ENCODE measurements around the gene C12orf60.
A peak's percentile ranks its signal among the peaks of the same experiment; 100 is the strongest.

The C12orf60 gene

GRCh38 chr12:14777271-14777670 is 26.2 kb upstream of the C12orf60 start:
- Histone ChIP-seq H3K36me3 (ENCODE audit: control insufficient read depth, insufficient read depth, low read length) (no peaks in the 10 kb centered on the region), H3K27ac (ENCODE audit: low read length) (no peak overlapping the region), H3K4me1 (ENCODE audit: control insufficient read depth, insufficient read depth, low read length) (no peaks in the 10 kb centered on the region; the same call in 1 of the 2 replicates), H3K27me3 (ENCODE audit: control insufficient read depth, insufficient read depth, low read length) (no peaks in the 10 kb centered on the region), H3K4me3 (ENCODE audit: low read length) (no peak overlapping the region), H3K9me3 (ENCODE audit: control insufficient read depth, insufficient read depth, low read length) (no peaks in the 10 kb centered on the region)
- DNase-seq (ENCODE audit: low read depth, low spot score), result no peak
- WGBS (ENCODE audit: insufficient coverage, insufficient read length), result no CpG with 5 or more reads among the region's 3 CpGs

DNA sequence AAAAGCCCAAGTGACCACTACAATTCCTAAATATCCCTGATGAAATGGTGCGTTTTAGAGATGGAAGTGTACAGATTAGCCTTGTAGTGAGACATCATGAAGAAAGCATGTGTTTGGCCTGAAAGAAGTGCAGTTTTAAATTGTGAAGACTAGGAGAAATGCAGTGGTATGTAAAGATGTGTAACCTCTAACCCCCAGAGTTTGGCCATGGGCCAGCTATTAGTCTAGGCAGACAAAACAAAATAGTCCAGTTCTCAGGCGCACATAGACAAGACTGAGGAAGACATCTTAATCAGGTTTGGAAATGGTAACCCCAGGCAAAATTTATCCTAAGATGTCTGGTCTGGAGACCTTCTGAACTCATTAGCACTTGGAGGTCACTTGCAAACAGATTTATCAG is 23.6 kb upstream of the C12orf60 start:
- H3K9me3 ChIP-seq (ENCODE audit: control insufficient read depth, insufficient read depth, low read length), result no peaks in the 10 kb centered on the region
- DNase-seq (ENCODE audit: low read depth, low spot score), result no peak
- H3K27me3 ChIP-seq (ENCODE audit: control insufficient read depth, insufficient read depth, low read length), result no peaks in the 10 kb centered on the region
- WGBS (ENCODE audit: insufficient coverage, insufficient read length), result no CpG with 5 or more reads among the region's 2 CpGs
- no peak overlapping the region for H3K4me3 ChIP-seq (ENCODE audit: low read length)
- no peak overlapping the region for H3K27ac ChIP-seq (ENCODE audit: low read length)
- H3K36me3 ChIP-seq (ENCODE audit: control insufficient read depth, insufficient read depth, low read length), result no peaks in the 10 kb centered on the region
- H3K4me1 ChIP-seq (ENCODE audit: control insufficient read depth, insufficient read depth, low read length), result no peaks in the 10 kb centered on the region

DNA sequence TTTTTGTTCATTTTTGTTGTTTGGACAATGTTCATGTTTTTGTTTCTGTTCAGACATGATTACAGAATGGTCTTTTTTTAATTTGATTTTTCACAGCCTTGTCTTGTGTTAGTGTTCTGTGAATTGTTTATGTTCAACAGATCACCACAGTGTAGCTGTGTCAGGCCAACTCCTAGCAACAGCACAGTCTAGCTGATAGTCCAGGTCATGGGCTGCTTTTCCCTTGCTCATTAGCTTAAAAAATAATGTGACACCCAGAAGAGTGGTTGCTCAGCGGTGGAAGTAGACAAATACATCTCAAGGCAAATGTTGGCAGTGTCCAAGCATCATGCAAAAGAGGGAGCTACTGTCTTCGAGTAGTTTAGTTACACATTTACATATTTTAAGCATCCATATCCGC is 22.6 kb upstream of the C12orf60 start:
- Histone ChIP-seq H3K4me1 (ENCODE audit: control insufficient read depth, insufficient read depth, low read length) (no peaks in the 10 kb centered on the region), H3K9me3 (ENCODE audit: control insufficient read depth, insufficient read depth, low read length) (no peaks in the 10 kb centered on the region), H3K36me3 (ENCODE audit: control insufficient read depth, insufficient read depth, low read length) (no peaks in the 10 kb centered on the region), H3K27me3 (ENCODE audit: control insufficient read depth, insufficient read depth, low read length) (no peaks in the 10 kb centered on the region), H3K4me3 (ENCODE audit: low read length) (no peak overlapping the region), H3K27ac (ENCODE audit: low read length) (no peak overlapping the region)
- no peak for DNase-seq (ENCODE audit: low read depth, low spot score)
- 100% methylated on average over 1 of the region's 3 CpGs for WGBS (ENCODE audit: insufficient coverage, insufficient read length)

GRCh38 chr12:14781563-14781962 is 21.9 kb upstream of the C12orf60 start:
- WGBS (ENCODE audit: insufficient coverage, insufficient read length), result no CpG with 5 or more reads among the region's 2 CpGs
- DNase-seq (ENCODE audit: low read depth, low spot score), result no peak
- no peak overlapping the region for H3K27ac ChIP-seq (ENCODE audit: low read length)

GRCh38 chr12:14782756-14783155 is 20.7 kb upstream of the C12orf60 start:
- Histone ChIP-seq H3K4me1 (ENCODE audit: control insufficient read depth, insufficient read depth, low read length) (no peaks in the 10 kb centered on the region), H3K27me3 (ENCODE audit: control insufficient read depth, insufficient read depth, low read length) (no peaks in the 10 kb centered on the region), H3K9me3 (ENCODE audit: control insufficient read depth, insufficient read depth, low read length) (no peaks in the 10 kb centered on the region), H3K27ac (ENCODE audit: low read length) (no peak overlapping the region), H3K36me3 (ENCODE audit: control insufficient read depth, insufficient read depth, low read length) (peaks cover under 1% of the 10 kb centered on the region; the same call in 1 of the 2 replicates), H3K4me3 (ENCODE audit: low read length) (no peak overlapping the region)
- no peak for DNase-seq (ENCODE audit: low read depth, low spot score)

More at GRCh38 chr12:14781563-14781962, 21.9 kb upstream of the C12orf60 start:
- no peaks in the 10 kb centered on the region for H3K9me3 ChIP-seq (ENCODE audit: control insufficient read depth, insufficient read depth, low read length)
- no peak overlapping the region for H3K4me3 ChIP-seq (ENCODE audit: low read length)
- no peaks in the 10 kb centered on the region for H3K4me1 ChIP-seq (ENCODE audit: control insufficient read depth, insufficient read depth, low read length)
- no peaks in the 10 kb centered on the region for H3K36me3 ChIP-seq (ENCODE audit: control insufficient read depth, insufficient read depth, low read length)
- no peaks in the 10 kb centered on the region for H3K27me3 ChIP-seq (ENCODE audit: control insufficient read depth, insufficient read depth, low read length)

- no peaks in the 10 kb centered on the region for H3K27me3 ChIP-seq (ENCODE audit: control insufficient read depth, insufficient read depth, low read length)
- WGBS (ENCODE audit: insufficient coverage, insufficient read length), result no CpG with 5 or more reads among the region's 2 CpGs
- peaks cover 8% of the 10 kb centered on the region; the same call in 1 of the 2 replicates for H3K36me3 ChIP-seq (ENCODE audit: control insufficient read depth, insufficient read depth, low read length)
These were observed 19.0 kb upstream of the C12orf60 start for GRCh38 chr12:14784471-14784870.

DNA sequence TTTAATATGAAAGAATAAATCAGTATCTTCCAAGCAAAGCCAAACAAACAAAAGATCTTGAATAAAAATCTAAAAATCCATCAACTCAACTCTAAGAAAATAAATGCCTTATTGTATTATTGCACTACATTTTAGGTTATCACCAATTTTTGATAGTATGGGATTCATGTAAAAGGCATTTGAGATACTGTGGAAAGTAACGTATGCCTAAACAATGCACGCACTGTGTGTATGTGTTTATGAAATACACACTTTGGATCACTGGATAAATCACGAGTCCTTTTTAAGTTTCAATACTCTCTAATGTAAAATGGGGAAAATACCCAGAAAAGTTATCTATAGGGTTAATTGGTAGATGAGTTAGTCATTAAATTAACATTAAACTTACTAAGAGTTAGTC is 17.9 kb upstream of the C12orf60 start:
- Histone ChIP-seq H3K36me3 (ENCODE audit: control insufficient read depth, insufficient read depth, low read length) (peaks cover 13% of the 10 kb centered on the region), H3K4me1 (ENCODE audit: control insufficient read depth, insufficient read depth, low read length) (no peaks in the 10 kb centered on the region), H3K27ac (ENCODE audit: low read length) (no peak overlapping the region), H3K4me3 (ENCODE audit: low read length) (no peak overlapping the region), H3K9me3 (ENCODE audit: control insufficient read depth, insufficient read depth, low read length) (no peaks in the 10 kb centered on the region), H3K27me3 (ENCODE audit: control insufficient read depth, insufficient read depth, low read length) (no peaks in the 10 kb centered on the region)
- no peak for DNase-seq (ENCODE audit: low read depth, low spot score)
- WGBS (ENCODE audit: insufficient coverage, insufficient read length), result no CpG with 5 or more reads among the region's 3 CpGs

More at GRCh38 chr12:14784471-14784870, 19.0 kb upstream of the C12orf60 start:
- Histone ChIP-seq H3K9me3 (ENCODE audit: control insufficient read depth, insufficient read depth, low read length) (no peaks in the 10 kb centered on the region), H3K4me3 (ENCODE audit: low read length) (no peak overlapping the region), H3K4me1 (ENCODE audit: control insufficient read depth, insufficient read depth, low read length) (no peaks in the 10 kb centered on the region), H3K27ac (ENCODE audit: low read length) (no peak overlapping the region)
- no peak for DNase-seq (ENCODE audit: low read depth, low spot score)

- H3K27ac ChIP-seq (ENCODE audit: low read length), result no peak overlapping the region
- no peak for DNase-seq (ENCODE audit: low read depth, low spot score)
- whole genome bisulfite sequencing (ENCODE audit: insufficient coverage, insufficient read length), result 100% methylated on average over 3 of the region's 4 CpGs
- no peaks in the 10 kb centered on the region for H3K9me3 ChIP-seq (ENCODE audit: control insufficient read depth, insufficient read depth, low read length)
- H3K4me3 ChIP-seq (ENCODE audit: low read length), result no peak overlapping the region
- H3K36me3 ChIP-seq (ENCODE audit: control insufficient read depth, insufficient read depth, low read length), result peaks cover 12% of the 10 kb centered on the region
- no peaks in the 10 kb centered on the region for H3K27me3 ChIP-seq (ENCODE audit: control insufficient read depth, insufficient read depth, low read length)
- H3K4me1 ChIP-seq (ENCODE audit: control insufficient read depth, insufficient read depth, low read length), result no peaks in the 10 kb centered on the region
These were observed 8.4 kb upstream of the C12orf60 start for GRCh38 chr12:14795028-14795448.

DNA sequence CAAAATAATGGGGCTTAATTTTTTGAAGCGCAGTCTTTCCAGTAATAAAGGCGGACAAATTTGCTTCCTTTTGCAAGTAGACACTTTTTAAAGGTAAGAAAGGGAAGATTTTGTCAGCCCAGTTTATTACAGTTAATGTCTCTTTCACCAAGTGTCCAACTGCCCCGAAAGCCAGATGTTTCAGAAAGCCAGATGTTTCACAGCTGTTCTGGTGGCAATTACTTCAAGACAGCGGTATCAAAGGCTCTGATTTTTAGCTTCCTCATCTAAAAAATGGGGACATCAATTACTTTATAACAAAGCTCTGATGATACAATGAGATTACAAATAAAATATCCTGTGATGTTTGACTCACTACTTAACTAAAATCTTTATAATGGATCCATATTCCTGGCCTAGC is 1.2 kb upstream of the C12orf60 start:
- Histone ChIP-seq H3K4me3 (ENCODE audit: low read length) (peak overlapping the region; percentile 94; the same call in 1 of the 2 replicates), H3K27ac (ENCODE audit: low read length) (no peak overlapping the region), H3K4me1 (ENCODE audit: control insufficient read depth, insufficient read depth, low read length) (no peaks in the 10 kb centered on the region), H3K9me3 (ENCODE audit: control insufficient read depth, insufficient read depth, low read length) (no peaks in the 10 kb centered on the region), H3K27me3 (ENCODE audit: control insufficient read depth, insufficient read depth, low read length) (no peaks in the 10 kb centered on the region), H3K36me3 (ENCODE audit: control insufficient read depth, insufficient read depth, low read length) (peaks cover 2% of the 10 kb centered on the region; the same call in 1 of the 2 replicates)
- DNase-seq (ENCODE audit: low read depth, low spot score), result no peak
- no CpG with 5 or more reads among the region's 4 CpGs for WGBS (ENCODE audit: insufficient coverage, insufficient read length)

- Histone ChIP-seq H3K27ac (ENCODE audit: low read length) (no peak overlapping the region), H3K4me1 (ENCODE audit: control insufficient read depth, insufficient read depth, low read length) (no peaks in the 10 kb centered on the region), H3K9me3 (ENCODE audit: control insufficient read depth, insufficient read depth, low read length) (no peaks in the 10 kb centered on the region), H3K4me3 (ENCODE audit: low read length) (peak overlapping the region; percentile 94), H3K36me3 (ENCODE audit: control insufficient read depth, insufficient read depth, low read length) (peaks cover 2% of the 10 kb centered on the region; the same call in 1 of the 2 replicates), H3K27me3 (ENCODE audit: control insufficient read depth, insufficient read depth, low read length) (no peaks in the 10 kb centered on the region)
- WGBS (ENCODE audit: insufficient coverage, insufficient read length), result no CpG with 5 or more reads among the region's 7 CpGs
- no peak for DNase-seq (ENCODE audit: low read depth, low spot score)
These were observed 804 bp upstream of the C12orf60 start for GRCh38 chr12:14802721-14803010.

- WGBS (ENCODE audit: insufficient coverage, insufficient read length), result 100% methylated on average over 2 of the region's 12 CpGs
- Histone ChIP-seq H3K4me1 (ENCODE audit: control insufficient read depth, insufficient read depth, low read length) (no peaks in the 10 kb centered on the region), H3K4me3 (ENCODE audit: low read length) (peak overlapping the region; percentile 90; the same call in 1 of the 2 replicates), H3K27ac (ENCODE audit: low read length) (no peak overlapping the region), H3K36me3 (ENCODE audit: control insufficient read depth, insufficient read depth, low read length) (peaks cover 2% of the 10 kb centered on the region; the same call in 1 of the 2 replicates), H3K9me3 (ENCODE audit: control insufficient read depth, insufficient read depth, low read length) (no peaks in the 10 kb centered on the region), H3K27me3 (ENCODE audit: control insufficient read depth, insufficient read depth, low read length) (no peaks in the 10 kb centered on the region)
- no peak for DNase-seq (ENCODE audit: low read depth, low spot score)
These were observed 325 bp downstream of the C12orf60 start for GRCh38 chr12:14803830-14804160.

Data from iPS DF 6.9 (cell line).